ENCODE results near the gene POU2F2. TPM values are rescaled to one million over a fixed set of nuclear protein-coding genes. Genes with fewer than 3 reads are reported as not detected.
A peak's percentile ranks its signal among the peaks of the same experiment; 100 is the strongest.

The POU2F2 gene
- total RNA-seq, 4 donors from 2014 or later: 0.55 to 244 (median 0.71) TPM

DNA sequence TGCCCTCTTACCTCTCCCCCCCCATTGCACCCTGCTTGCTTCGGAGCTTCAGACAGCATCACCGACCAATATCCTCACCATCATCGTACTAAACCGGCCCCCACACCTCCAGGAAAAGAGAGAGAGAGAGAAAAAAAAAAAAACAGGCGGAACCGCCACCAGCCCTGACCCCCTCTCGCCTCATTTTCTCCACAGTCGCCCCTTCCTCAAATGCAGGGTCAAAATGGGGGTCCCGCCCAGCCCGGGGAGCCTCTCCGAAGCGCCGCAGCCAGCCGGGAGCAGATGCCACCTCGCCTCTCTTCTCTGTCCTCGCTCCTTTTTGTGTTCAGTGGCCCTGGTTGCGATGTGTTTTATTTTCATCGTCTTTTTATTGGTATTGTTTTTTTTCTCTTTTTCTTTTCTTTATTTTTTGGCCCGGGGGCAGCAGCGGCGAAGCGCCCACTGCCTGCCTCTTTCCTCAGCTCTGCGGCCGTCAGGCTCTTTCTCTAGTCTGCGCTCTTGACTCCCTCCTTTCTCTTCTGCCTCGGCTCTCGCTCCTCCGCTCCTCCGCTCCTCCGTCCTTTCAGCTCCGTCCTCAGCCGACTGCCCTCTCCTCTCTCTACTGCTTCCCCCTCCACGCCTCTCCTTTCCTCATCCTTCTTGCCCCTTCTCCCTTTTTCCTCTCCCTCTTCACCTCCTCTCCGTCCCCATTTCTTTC is 43.9 kb upstream of the POU2F2 start:
- H3K4me3 ChIP-seq: peak overlapping the region; percentile 56
- H3K9me3 ChIP-seq: no peaks in the 10 kb centered on the region
- H3K4me1 ChIP-seq: peaks cover 18% of the 10 kb centered on the region
- H3K36me3 ChIP-seq: no peaks in the 10 kb centered on the region
- no peak overlapping the region for H3K27ac ChIP-seq
- TF ChIP-seq POLR2A (IDR thresholded peaks at IDR 0.05) (no peak), POLR2AphosphoS5 (IDR thresholded peaks at IDR 0.05) (no peak), CTCF (IDR thresholded peaks at IDR 0.05) (no peak), EP300 (IDR thresholded peaks at IDR 0.05) (no peak)
- no peak for DNase-seq (ENCODE audit: low spot score in 2 of 2)
- peaks cover 69% of the 10 kb centered on the region for H3K27me3 ChIP-seq
- WGBS: under 1% methylated on average over 34 of the region's 34 CpGs

DNA sequence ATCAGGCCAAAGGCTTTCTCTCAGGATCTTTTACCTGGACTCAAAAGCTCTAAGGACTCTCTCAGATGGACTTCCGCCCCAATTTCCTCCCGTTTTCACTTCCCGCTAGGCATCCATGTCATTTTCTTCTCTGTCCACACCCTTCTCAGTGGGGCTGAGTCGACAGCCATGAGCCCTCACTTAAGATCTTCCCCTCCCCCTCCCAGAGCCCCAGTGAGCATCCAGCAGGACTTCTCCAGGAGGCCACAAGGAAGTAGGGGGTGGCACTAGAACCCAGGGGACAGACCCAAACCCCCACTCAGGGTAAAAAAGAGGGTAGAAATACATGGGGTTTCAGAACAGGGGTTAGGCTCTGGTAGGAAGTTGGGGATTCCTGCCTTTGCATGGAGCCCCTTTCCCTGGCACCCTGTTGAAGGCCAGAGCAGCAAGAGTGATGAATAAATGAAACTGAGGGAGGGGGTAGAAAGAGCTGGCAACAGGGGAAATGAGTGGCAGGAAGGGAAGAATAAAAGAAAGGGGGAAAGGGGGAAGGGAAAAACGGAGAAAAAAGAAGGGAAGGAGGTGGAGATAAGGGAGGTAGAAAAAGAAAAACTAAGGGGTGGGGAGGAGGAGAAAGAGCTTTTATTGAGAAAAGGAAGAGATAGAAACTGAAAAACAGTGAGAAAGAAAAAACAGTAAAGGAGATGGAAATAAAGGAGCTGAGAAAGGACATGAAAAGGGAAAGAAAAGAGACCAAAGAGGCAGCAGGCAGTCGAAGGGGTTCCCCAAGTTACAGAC is 42.9 kb upstream of the POU2F2 start:
- H3K27ac ChIP-seq: no peak overlapping the region
- H3K9me3 ChIP-seq: no peaks in the 10 kb centered on the region
- H3K4me3 ChIP-seq: no peak overlapping the region
- no peaks in the 10 kb centered on the region for H3K36me3 ChIP-seq
- 55% methylated on average over 6 of the region's 6 CpGs for WGBS
- no peak for DNase-seq (ENCODE audit: low spot score in 2 of 2)
- peaks cover 61% of the 10 kb centered on the region for H3K27me3 ChIP-seq
- peaks cover 18% of the 10 kb centered on the region for H3K4me1 ChIP-seq
- TF ChIP-seq CTCF (IDR thresholded peaks at IDR 0.05) (no peak), POLR2AphosphoS5 (IDR thresholded peaks at IDR 0.05) (no peak), POLR2A (IDR thresholded peaks at IDR 0.05) (no peak), EP300 (IDR thresholded peaks at IDR 0.05) (no peak)

DNA sequence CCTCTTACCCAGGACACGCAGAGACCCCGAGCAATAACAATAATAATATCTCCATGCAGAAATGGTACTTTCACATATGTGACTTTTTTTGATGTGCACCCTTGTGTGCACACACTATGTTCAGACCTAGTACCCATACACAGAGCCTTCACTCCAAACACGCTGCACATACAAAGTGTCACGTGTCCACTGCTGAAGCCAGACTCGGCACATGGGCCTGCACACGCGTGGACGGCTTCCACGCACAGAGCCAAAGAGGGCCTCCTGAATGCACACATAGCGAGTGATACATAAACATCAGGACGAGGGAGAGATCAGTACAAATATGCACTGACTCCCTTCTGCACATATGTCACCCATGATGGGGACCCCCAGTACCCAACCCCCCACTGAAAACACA is 41.9 kb upstream of the POU2F2 start:
- no peaks in the 10 kb centered on the region for H3K9me3 ChIP-seq
- no peak for DNase-seq (ENCODE audit: low spot score in 2 of 2)
- 89% methylated on average over 11 of the region's 11 CpGs for WGBS
- peaks cover 56% of the 10 kb centered on the region for H3K27me3 ChIP-seq
- peaks cover 18% of the 10 kb centered on the region for H3K4me1 ChIP-seq
- H3K4me3 ChIP-seq: no peak overlapping the region
- TF ChIP-seq POLR2A (IDR thresholded peaks at IDR 0.05) (no peak), POLR2AphosphoS5 (IDR thresholded peaks at IDR 0.05) (no peak), EP300 (IDR thresholded peaks at IDR 0.05) (no peak), CTCF (IDR thresholded peaks at IDR 0.05) (no peak)
- H3K36me3 ChIP-seq: no peaks in the 10 kb centered on the region
- no peak overlapping the region for H3K27ac ChIP-seq

GRCh38 chr19:42173695-42174094 is 41.4 kb upstream of the POU2F2 start:
- H3K9me3 ChIP-seq: no peaks in the 10 kb centered on the region
- no peaks in the 10 kb centered on the region for H3K36me3 ChIP-seq
- TF ChIP-seq EP300 (IDR thresholded peaks at IDR 0.05): no peak
- TF ChIP-seq POLR2AphosphoS5 (IDR thresholded peaks at IDR 0.05): no peak
- TF ChIP-seq CTCF (IDR thresholded peaks at IDR 0.05): no peak
- TF ChIP-seq POLR2A (IDR thresholded peaks at IDR 0.05): no peak
- H3K4me3 ChIP-seq: no peak overlapping the region
- H3K27ac ChIP-seq: no peak overlapping the region
- peaks cover 51% of the 10 kb centered on the region for H3K27me3 ChIP-seq
- peaks cover 18% of the 10 kb centered on the region for H3K4me1 ChIP-seq
- DNase-seq (ENCODE audit: low spot score in 2 of 2): no peak
- 67% methylated on average over 4 of the region's 5 CpGs for WGBS

- Histone ChIP-seq H3K4me1 (peaks cover 16% of the 10 kb centered on the region), H3K4me3 (no peak overlapping the region), H3K9me3 (no peaks in the 10 kb centered on the region), H3K27ac (no peak overlapping the region), H3K27me3 (peaks cover 37% of the 10 kb centered on the region), H3K36me3 (no peaks in the 10 kb centered on the region)
- WGBS: 97% methylated on average over 7 of the region's 7 CpGs
- no peak for TF ChIP-seq POLR2AphosphoS5 (IDR thresholded peaks at IDR 0.05)
- no peak for TF ChIP-seq POLR2A (IDR thresholded peaks at IDR 0.05)
- no peak for TF ChIP-seq EP300 (IDR thresholded peaks at IDR 0.05)
- no peak for TF ChIP-seq CTCF (IDR thresholded peaks at IDR 0.05)
- DNase-seq (ENCODE audit: low spot score in 2 of 2): no peak
Observed at GRCh38 chr19:42172261-42172660, 40.0 kb upstream of the POU2F2 start.

All from suprapubic skin (tissue), 4 donors.